HepG2 (cell line): Measurements from ENCODE around the gene GNAI2. TPM values are rescaled to one million over a fixed set of nuclear protein-coding genes. Genes with fewer than 3 reads are reported as not detected.
A peak's percentile ranks its signal among the peaks of the same experiment; 100 is the strongest.

Source experiments
- ARNT2 ChIP-seq: sonication (generic); formaldehyde crosslinking; IDR thresholded peaks from 2 replicates; pipeline ENCODE4 v1.8.0; 2022; ENCODE audit warnings: mild to moderate bottlenecking, low read depth, missing genetic modification reagents, moderate library complexity
- HMG20B ChIP-seq: conservative IDR thresholded peaks from 2 replicates; pipeline ENCODE4 v1.6.1; 2016; ENCODE audit warnings: missing genetic modification reagents, missing compliant biosample characterization
- HOXA5 ChIP-seq: sonication (generic); formaldehyde crosslinking; IDR thresholded peaks from 2 replicates; pipeline ENCODE4 v1.4.0; 2020; ENCODE audit warnings: missing genetic modification reagents
- NONO ChIP-seq, 2 experiments: fragments of 450-650 bp in 1 of 2; sonication (generic) in 1 of 2; formaldehyde crosslinking in 1 of 2; IDR thresholded peaks in 1 of 2; conservative IDR thresholded peaks in 1 of 2; 2 replicates each; pipeline versions ENCODE4 v1.6.1 to v1.8.0; 2017 to 2022; ENCODE audit warnings: mild to moderate bottlenecking in 1 of 2, missing genetic modification reagents in 1 of 2, moderate library complexity in 1 of 2
- NR2C2 ChIP-seq: sonication (generic); formaldehyde crosslinking; IDR thresholded peaks from 2 replicates; pipeline ENCODE4 v1.4.0; 2020; ENCODE audit warnings: missing genetic modification reagents, mild to moderate bottlenecking, moderate library complexity, borderline replicate concordance
- PAX8 ChIP-seq: sonication (generic); formaldehyde crosslinking; IDR thresholded peaks from 2 replicates; pipeline ENCODE4 v1.8.0; 2022; ENCODE audit warnings: mild to moderate bottlenecking, missing genetic modification reagents, borderline replicate concordance
- TCF7L2 ChIP-seq: IDR thresholded peaks from 2 replicates; pipeline ENCODE4 v1.6.1; 2011; ENCODE audit warnings: mild to moderate bottlenecking, low read depth, low read length, moderate library complexity
- USF2 ChIP-seq, 2 experiments: sonication (generic) in 1 of 2; formaldehyde crosslinking in 1 of 2; IDR thresholded peaks; 2 replicates each; pipeline versions ENCODE4 v1.5.1 to v1.6.1; 2011 to 2020; ENCODE audit warnings: borderline replicate concordance in 1 of 2, low read depth in 1 of 2, low read length in 1 of 2, mild to moderate bottlenecking in 1 of 2, missing genetic modification reagents in 1 of 2, moderate library complexity in 1 of 2
- ZBTB3 ChIP-seq: sonication (generic); formaldehyde crosslinking; IDR thresholded peaks from 2 replicates; pipeline ENCODE4 v1.4.0; 2020; ENCODE audit warnings: low read depth, mild to moderate bottlenecking, moderate library complexity, missing genetic modification reagents, borderline replicate concordance
- ZBTB38 ChIP-seq: sonication (generic); formaldehyde crosslinking; IDR thresholded peaks from 2 replicates; pipeline ENCODE4 v1.5.1; 2020; ENCODE audit warnings: mild to moderate bottlenecking, missing genetic modification reagents
- ZMYM4 ChIP-seq: sonication (generic); formaldehyde crosslinking; IDR thresholded peaks from 2 replicates; pipeline ENCODE4 v1.8.1; 2023; ENCODE audit warnings: mild to moderate bottlenecking, missing genetic modification reagents
- ZNF30 ChIP-seq: sonication (generic); formaldehyde crosslinking; IDR thresholded peaks from 2 replicates; pipeline ENCODE4 v1.5.0; 2020; ENCODE audit warnings: mild to moderate bottlenecking, missing genetic modification reagents
- ZNF318 ChIP-seq: sonication (generic); formaldehyde crosslinking; IDR thresholded peaks from 2 replicates; pipeline ENCODE4 v1.4.0; 2020; ENCODE audit warnings: mild to moderate bottlenecking, missing genetic modification reagents
- ZNF44 ChIP-seq: sonication (generic); formaldehyde crosslinking; IDR thresholded peaks from 2 replicates; pipeline ENCODE4 v1.5.1; 2020; ENCODE audit warnings: mild to moderate bottlenecking, missing genetic modification reagents
- ZNF543 ChIP-seq: sonication (generic); formaldehyde crosslinking; IDR thresholded peaks from 2 replicates; pipeline ENCODE4 v1.4.0; 2020; ENCODE audit warnings: mild to moderate bottlenecking, missing genetic modification reagents
- ZNF616 ChIP-seq: sonication (generic); formaldehyde crosslinking; IDR thresholded peaks from 2 replicates; pipeline ENCODE4 v1.5.0; 2020; ENCODE audit warnings: low read depth, mild to moderate bottlenecking, missing genetic modification reagents
- ZNF761 ChIP-seq: sonication (generic); formaldehyde crosslinking; conservative IDR thresholded peaks from 2 replicates; pipeline ENCODE4 v1.4.0; 2020; ENCODE audit warnings: mild to moderate bottlenecking, missing genetic modification reagents
- ZNF839 ChIP-seq: sonication (generic); formaldehyde crosslinking; IDR thresholded peaks from 2 replicates; pipeline ENCODE4 v1.4.0; 2020; ENCODE audit warnings: missing genetic modification reagents, mild to moderate bottlenecking, borderline replicate concordance
- polyA plus RNA-seq, 8 experiments: library from polyadenylated mRNA; depleted of rRNA in 3 of 8; stranded (reverse) in 7 of 8; unstranded in 1 of 8; fragments of >200 nt; fragmentation: Illumina TruSeq in 4 of 8; extraction: Trizol in 4 of 8; gene quantifications; 2 replicates each; pipeline versions ENCODE4 v1.2.1 to v1.2.3, GENCODE V29; 2011 to 2016; ENCODE audit warnings: low read depth in 4 of 8, missing spikeins in 1 of 8, mixed read lengths in 1 of 8; ENCODE audit not compliant: insufficient read depth in 1 of 8
- total RNA-seq, 5 experiments: library from RNA; depleted of rRNA; stranded (reverse); fragments of >200 nt; fragmentation: Illumina TruSeq; extraction: Trizol; gene quantifications; 2 replicates each; pipeline ENCODE4 v1.2.3, GENCODE V29; 2016; ENCODE audit warnings: low read depth in 1 of 5

The GNAI2 gene
- total and polyA plus RNA-seq, 2 of the 13 experiments (the other 11 are each of a cell fraction or from before 2014, with no cell fraction given) = 51.1 to 66.2 TPM

- 0 out of 2 replicates have a peak, but pooled peaks have one; percentile 71 for TF ChIP-seq ZBTB38 (CRISPR knock-in tag)
- peak; percentile 32; the same call in 1 of the 2 replicates for TF ChIP-seq ZNF839 (CRISPR knock-in tag)
- TF ChIP-seq ZNF44 (CRISPR knock-in tag) = no peak
- TF ChIP-seq NR2C2 (CRISPR knock-in tag) = peak; percentile 83
- TF ChIP-seq NONO (IDR thresholded peaks at IDR 0.05) = no peak
- peak; percentile 87 for TF ChIP-seq NONO (CRISPR knock-in tag; conservative IDR thresholded peaks at IDR 0.05)
- peak; percentile 76; the same call in 1 of the 2 replicates for TF ChIP-seq ZNF543 (CRISPR knock-in tag)
- TF ChIP-seq ZNF616 (CRISPR knock-in tag) = no peak
- TF ChIP-seq USF2 (IDR thresholded peaks at IDR 0.05; ENCODE audit: low read depth, low read length) = peak; percentile 69; the same call in 1 of the 2 replicates
- TF ChIP-seq USF2 (CRISPR knock-in tag; IDR thresholded peaks at IDR 0.05; ENCODE audit: borderline replicate concordance) = peak; percentile 93; the same call in 1 of the 2 replicates
- TF ChIP-seq HMG20B (CRISPR knock-in tag) = peak; percentile 69
- no peak for TF ChIP-seq ZNF318 (CRISPR knock-in tag)
- peak; percentile 90 for TF ChIP-seq ZNF761 (CRISPR knock-in tag)
- 0 out of 2 replicates have a peak, but pooled peaks have one; percentile 37 for TF ChIP-seq PAX8 (CRISPR knock-in tag)
- peak; percentile 89 for TF ChIP-seq HOXA5 (CRISPR knock-in tag)
- peak; percentile 38; the same call in 1 of the 2 replicates for TF ChIP-seq ZBTB3 (CRISPR knock-in tag)
- peak; percentile 60; the same call in 1 of the 2 replicates for TF ChIP-seq ZMYM4 (CRISPR knock-in tag)
- peak; percentile 85 for TF ChIP-seq ARNT2 (CRISPR knock-in tag)
- TF ChIP-seq ZNF30 (CRISPR knock-in tag) = no peak
- TF ChIP-seq TCF7L2 = no peak
Measured at GRCh38 chr3:50208677-50209344, 27.2 kb upstream of the GNAI2 start (continued).
